H9 (cell line): Measurements from ENCODE around the gene CLDN22. TPM values are rescaled to one million over a fixed set of nuclear protein-coding genes. Genes with fewer than 3 reads are reported as not detected.

Experiments
- DNase-seq: peaks from one replicate; pipeline ENCODE4 v3.0.0-alpha.2; 2017
- H2AFZ ChIP-seq: one replicate; pipeline ENCODE4 v1.6.1; 2013; ENCODE audit warnings: mild to moderate bottlenecking, low read length, control low read depth, moderate library complexity
- H2AK5ac ChIP-seq: 2 replicates; pipeline ENCODE4 v1.6.1; 2013; ENCODE audit warnings: low read length, control low read depth, mixed read lengths; ENCODE audit not compliant: insufficient read length
- H2BK120ac ChIP-seq: one replicate; pipeline ENCODE4 v1.6.1; 2013; ENCODE audit warnings: low read depth, mild to moderate bottlenecking, low read length, control low read depth, inconsistent platforms; ENCODE audit not compliant: poor library complexity, severe bottlenecking
- H2BK12ac ChIP-seq: 2 replicates; pipeline ENCODE4 v1.6.1; 2013; ENCODE audit warnings: low read length, control low read depth, mixed read lengths, low read depth; ENCODE audit not compliant: insufficient read length
- H2BK15ac ChIP-seq: 2 replicates; pipeline ENCODE4 v1.6.1; 2013; ENCODE audit warnings: low read depth, low read length, control low read depth
- H2BK20ac ChIP-seq: one replicate; pipeline ENCODE4 v1.6.1; 2013; ENCODE audit warnings: low read depth, mild to moderate bottlenecking, low read length, control low read depth, inconsistent platforms; ENCODE audit not compliant: poor library complexity, severe bottlenecking
- H2BK5ac ChIP-seq: 2 replicates; pipeline ENCODE4 v1.6.1; 2013; ENCODE audit warnings: low read length, control low read depth, mixed read lengths; ENCODE audit not compliant: insufficient read length
- H3K14ac ChIP-seq: 2 replicates; pipeline ENCODE4 v1.6.1; 2013; ENCODE audit warnings: low read length, control low read depth; ENCODE audit not compliant: insufficient read depth
- H3K18ac ChIP-seq: 2 replicates; pipeline ENCODE4 v1.6.1; 2013; ENCODE audit warnings: low read depth, mild to moderate bottlenecking, mixed read lengths, low read length, control low read depth; ENCODE audit not compliant: insufficient read length
- H3K23ac ChIP-seq: 2 replicates; pipeline ENCODE4 v1.6.1; 2013; ENCODE audit warnings: low read length, control low read depth, mixed read lengths, low read depth; ENCODE audit not compliant: insufficient read length
- H3K23me2 ChIP-seq: 2 replicates; pipeline ENCODE4 v1.6.1; 2013; ENCODE audit warnings: low read depth, mild to moderate bottlenecking, mixed read lengths, low read length, control low read depth; ENCODE audit not compliant: insufficient read length, poor library complexity, severe bottlenecking
- H3K27ac ChIP-seq: 2 replicates; pipeline ENCODE4 v1.5.1; 2013; ENCODE audit warnings: low read length, control low read depth, mixed read lengths, low read depth; ENCODE audit not compliant: insufficient read length
- H3K27me3 ChIP-seq: 2 replicates; pipeline ENCODE4 v1.6.1; 2013; ENCODE audit warnings: low read length, control low read depth, inconsistent platforms; ENCODE audit not compliant: insufficient read depth
- H3K4ac ChIP-seq: 2 replicates; pipeline ENCODE4 v1.6.1; 2013; ENCODE audit warnings: low read depth, mild to moderate bottlenecking, control low read depth, inconsistent platforms, low read length, moderate library complexity
- H3K4me1 ChIP-seq: 2 replicates; pipeline ENCODE4 v1.6.1; 2013; ENCODE audit warnings: low read length, control low read depth, inconsistent platforms; ENCODE audit not compliant: insufficient read depth
- H3K4me2 ChIP-seq: 2 replicates; pipeline ENCODE4 v1.6.1; 2013; ENCODE audit warnings: low read length, control low read depth, mixed read lengths; ENCODE audit not compliant: insufficient read length, insufficient read depth
- H3K56ac ChIP-seq: 2 replicates; pipeline ENCODE4 v1.6.1; 2013; ENCODE audit warnings: low read depth, mild to moderate bottlenecking, mixed read lengths, low read length, control low read depth; ENCODE audit not compliant: insufficient read length
- H3K79me1 ChIP-seq: 2 replicates; pipeline ENCODE4 v1.6.1; 2013; ENCODE audit warnings: low read depth, mild to moderate bottlenecking, moderate library complexity, low read length, control low read depth, inconsistent platforms; ENCODE audit not compliant: insufficient read depth, poor library complexity, severe bottlenecking
- H3K79me2 ChIP-seq: 2 replicates; pipeline ENCODE4 v1.6.1; 2013; ENCODE audit warnings: low read length, control low read depth, inconsistent platforms; ENCODE audit not compliant: insufficient read depth
- H3K9ac ChIP-seq: 2 replicates; pipeline ENCODE4 v1.6.1; 2013; ENCODE audit warnings: low read length, control low read depth, mixed read lengths; ENCODE audit not compliant: insufficient read length; ENCODE audit errors: extremely low read depth
- H3K9me3 ChIP-seq: one replicate; pipeline ENCODE4 v1.6.1; 2013; ENCODE audit warnings: low read depth, low read length, inconsistent platforms; ENCODE audit not compliant: control insufficient read depth
- H3T11ph ChIP-seq: one replicate; pipeline ENCODE4 v1.6.1; 2013; ENCODE audit warnings: mild to moderate bottlenecking, low read length, control low read depth, inconsistent platforms
- H4K20me1 ChIP-seq: one replicate; pipeline ENCODE4 v1.6.1; 2013; ENCODE audit not compliant: control insufficient read depth, insufficient read length, insufficient read depth
- H4K5ac ChIP-seq: 2 replicates; pipeline ENCODE4 v1.6.1; 2013; ENCODE audit warnings: low read depth, mild to moderate bottlenecking, mixed read lengths, low read length, control low read depth; ENCODE audit not compliant: insufficient read length
- H4K8ac ChIP-seq: replicated peaks from 2 replicates; pipeline ENCODE4 v1.6.1; 2013; ENCODE audit warnings: low read length, control low read depth, mixed read lengths, low read depth; ENCODE audit not compliant: insufficient read length
- H4K91ac ChIP-seq: 2 replicates; pipeline ENCODE4 v1.6.1; 2013; ENCODE audit warnings: low read depth, mild to moderate bottlenecking, moderate library complexity, mixed read lengths, low read length, control low read depth; ENCODE audit not compliant: insufficient read length
- H3K27ac Mint-ChIP-seq, 3 experiments: 2 replicates in 2 of 3; 3 replicates in 1 of 3; pipeline ENCODE4 v1.8.0; 2020 to 2021; ENCODE audit warnings: mixed read lengths in 3 of 3, mild to moderate bottlenecking in 1 of 3, moderate library complexity in 1 of 3
- H3K27me3 Mint-ChIP-seq: 2 replicates; pipeline ENCODE4 v1.8.0; 2021; ENCODE audit warnings: low read depth, mild to moderate bottlenecking, moderate library complexity, mixed read lengths
- H3K36me3 Mint-ChIP-seq, 3 experiments: 2 replicates in 2 of 3; 3 replicates in 1 of 3; pipeline ENCODE4 v1.8.0; 2020 to 2021; ENCODE audit warnings: low read depth in 3 of 3, mixed read lengths in 3 of 3; ENCODE audit not compliant: insufficient read depth in 1 of 3
- H3K4me1 Mint-ChIP-seq, 2 experiments: 2 replicates each; pipeline ENCODE4 v1.8.0; 2020; ENCODE audit warnings: mixed read lengths in 2 of 2
- H3K4me3 Mint-ChIP-seq, 2 experiments: 2 replicates in 1 of 2; 3 replicates in 1 of 2; pipeline ENCODE4 v1.8.0; 2020 to 2021; ENCODE audit warnings: mild to moderate bottlenecking in 2 of 2, mixed read lengths in 2 of 2, moderate library complexity in 1 of 2
- H3K9me3 Mint-ChIP-seq, 2 experiments: 2 replicates in 1 of 2; 3 replicates in 1 of 2; pipeline ENCODE4 v1.8.0; 2020; ENCODE audit warnings: mild to moderate bottlenecking in 2 of 2, mixed read lengths in 2 of 2, moderate library complexity in 1 of 2
- CTCF ChIP-seq: fragments of 200-600 bp; sonication (generic); conservative IDR thresholded peaks from 3 replicates; pipeline ENCODE4 v1.8.0; 2021; ENCODE audit warnings: antibody characterized with exemption, mild to moderate bottlenecking
- WGBS: extraction: QIAGEN DNeasy Blood & Tissue Kit; methylation state at CpG from one replicate; pipeline ENCODE4 v1.1.7; 2013; ENCODE audit warnings: missing lambda C conversion rate, low lambda C conversion rate, mixed read lengths; ENCODE audit not compliant: insufficient read length; ENCODE audit errors: extremely low coverage; 5-methylcytosine and 5-hydroxymethylcytosine counted together
- total RNA-seq: library from RNA; stranded (reverse); gene quantifications from 2 replicates; pipeline ENCODE4 v1.2.1, GENCODE V29; 2021

CLDN22 gene
- total RNA-seq, 1 experiment from 2014 or later = not detected

GRCh38 chr4:183289688-183290087 is 30.4 kb downstream of the CLDN22 start:
- no peak overlapping the region for H2AFZ ChIP-seq
- DNase-seq = no peak
- no peak overlapping the region for H3K4ac ChIP-seq
- no peak overlapping the region for H3K23ac ChIP-seq
- peaks cover 3 to 5% of the 10 kb centered on the region in 2 experiments; a peak in 3 of 4 replicates for H3K4me1 Mint-ChIP-seq
- no peak overlapping the region for H3K9ac ChIP-seq
- H4K91ac ChIP-seq = no peak overlapping the region
- no peak overlapping the region for H2BK20ac ChIP-seq
- WGBS = no CpG with 5 or more reads among the region's 5 CpGs
- H3K23me2 ChIP-seq = no peaks in the 10 kb centered on the region
- H3K9me3 Mint-ChIP-seq = no peaks in the 10 kb centered on the region
- no peak overlapping the region for H2AK5ac ChIP-seq
- TF ChIP-seq CTCF = no peak
- no peak overlapping the region for H3K4me3 Mint-ChIP-seq
- H3K27ac Mint-ChIP-seq = no peak overlapping the region
- no peak overlapping the region for H4K5ac ChIP-seq
- no peak overlapping the region for H3K18ac ChIP-seq
- no peak overlapping the region for H2BK120ac ChIP-seq
- no peak overlapping the region for H3K4me2 ChIP-seq
- H2BK15ac ChIP-seq = no peak overlapping the region
- H4K8ac ChIP-seq = no peak overlapping the region
- no peaks in the 10 kb centered on the region for H3K27me3 ChIP-seq
- no peak overlapping the region for H2BK5ac ChIP-seq
- no peaks in the 10 kb centered on the region for H3K27me3 Mint-ChIP-seq
- no peaks in the 10 kb centered on the region for H3K4me1 ChIP-seq
- H3K27ac ChIP-seq = no peak overlapping the region
- H2BK12ac ChIP-seq = no peak overlapping the region
- H3K79me2 ChIP-seq = no peaks in the 10 kb centered on the region
- H3K79me1 ChIP-seq = no peaks in the 10 kb centered on the region
- peaks cover 46 to 78% (median 78%) of the 10 kb centered on the region in 3 experiments for H3K36me3 Mint-ChIP-seq
- H3K56ac ChIP-seq = no peak overlapping the region
- no peaks in the 10 kb centered on the region for H3K9me3 ChIP-seq
- no peaks in the 10 kb centered on the region for H4K20me1 ChIP-seq
- H3T11ph ChIP-seq = no peak overlapping the region
- H3K14ac ChIP-seq = no peak overlapping the region
